PC-9 (cell line): ENCODE data around the gene PYCR2.

Source experiments
- CTCF ChIP-seq: fragments of 200-600 bp; sonication (generic); conservative IDR thresholded peaks from 2 replicates; pipeline ENCODE4 v1.6.1; 2017; ENCODE audit warnings: mixed run types, antibody characterized with exemption, mild to moderate bottlenecking, moderate library complexity
- EZH2 ChIP-seq: fragments of 200-600 bp; sonication (generic); IDR thresholded peaks from 2 replicates; pipeline ENCODE4 v1.8.0; 2017; ENCODE audit warnings: antibody characterized with exemption, low read depth

GRCh38 chr1:225914947-225915346, 9.1 kb downstream of the PYCR2 start:
- no peak for TF ChIP-seq CTCF
- no peak for TF ChIP-seq EZH2
